GM19455 (cell line): Measurements from ENCODE around the gene FXYD1.

Source experiments
- ATAC-seq: cut with Tn5 transposase; IDR thresholded peaks from one replicate; pipeline ENCODE4 v1.9.1; 2021; ENCODE audit not compliant: unreplicated experiment

Gene FXYD1

DNA sequence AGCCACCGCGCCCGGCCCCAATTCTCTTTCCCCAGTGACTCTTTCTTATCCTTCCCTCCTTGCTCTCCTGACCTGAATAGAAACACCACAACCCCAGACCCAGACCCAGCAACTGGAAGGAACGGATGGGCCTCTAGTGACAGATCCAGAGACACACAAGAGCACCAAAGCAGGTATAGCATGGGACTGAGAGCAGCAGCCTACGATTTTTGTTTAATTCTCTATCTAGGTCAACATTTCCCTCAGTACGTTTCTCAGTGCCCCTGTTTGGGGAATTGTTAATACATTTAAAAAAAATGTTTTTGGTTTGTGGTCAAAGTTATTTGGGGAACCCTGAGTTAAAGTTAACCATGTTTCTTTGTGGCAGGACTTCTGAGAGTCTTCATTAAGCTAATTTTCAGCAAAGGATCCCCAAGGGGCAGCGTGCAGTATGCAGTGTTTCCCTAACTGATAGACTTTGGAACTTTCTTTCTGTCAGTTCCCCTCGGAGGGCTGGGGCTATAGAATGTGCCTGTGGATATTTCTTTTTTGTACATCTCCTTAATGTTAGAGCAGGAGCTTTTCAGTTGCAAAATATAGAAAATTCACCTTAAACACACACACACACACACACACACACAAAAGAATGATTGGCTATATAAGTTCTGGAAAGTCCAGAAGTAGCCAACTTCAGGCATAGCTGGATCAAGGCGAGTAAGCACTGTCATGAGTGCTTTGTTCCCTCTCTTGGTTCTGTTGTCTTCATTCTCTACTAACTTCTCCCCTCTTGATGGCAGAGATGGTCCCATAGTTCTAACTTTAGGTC is 22.2 kb downstream of the FXYD1 start:
- no peak for ATAC-seq

DNA sequence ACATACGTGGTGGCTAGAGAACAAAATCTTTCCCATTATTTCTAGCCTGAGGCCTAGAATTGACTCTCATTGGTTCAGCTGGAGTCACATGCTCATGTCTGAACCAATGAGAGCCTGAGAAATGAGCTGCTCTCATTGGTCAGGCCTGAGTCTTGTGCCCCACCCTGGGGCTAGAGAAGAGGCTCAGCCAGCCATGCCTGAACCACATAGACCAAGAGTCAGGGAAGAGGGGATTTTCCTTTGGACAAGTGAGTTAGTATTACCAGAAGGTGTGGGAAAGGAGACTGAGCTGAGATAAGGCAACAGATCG is 22.8 kb downstream of the FXYD1 start:
- ATAC-seq: no peak

DNA sequence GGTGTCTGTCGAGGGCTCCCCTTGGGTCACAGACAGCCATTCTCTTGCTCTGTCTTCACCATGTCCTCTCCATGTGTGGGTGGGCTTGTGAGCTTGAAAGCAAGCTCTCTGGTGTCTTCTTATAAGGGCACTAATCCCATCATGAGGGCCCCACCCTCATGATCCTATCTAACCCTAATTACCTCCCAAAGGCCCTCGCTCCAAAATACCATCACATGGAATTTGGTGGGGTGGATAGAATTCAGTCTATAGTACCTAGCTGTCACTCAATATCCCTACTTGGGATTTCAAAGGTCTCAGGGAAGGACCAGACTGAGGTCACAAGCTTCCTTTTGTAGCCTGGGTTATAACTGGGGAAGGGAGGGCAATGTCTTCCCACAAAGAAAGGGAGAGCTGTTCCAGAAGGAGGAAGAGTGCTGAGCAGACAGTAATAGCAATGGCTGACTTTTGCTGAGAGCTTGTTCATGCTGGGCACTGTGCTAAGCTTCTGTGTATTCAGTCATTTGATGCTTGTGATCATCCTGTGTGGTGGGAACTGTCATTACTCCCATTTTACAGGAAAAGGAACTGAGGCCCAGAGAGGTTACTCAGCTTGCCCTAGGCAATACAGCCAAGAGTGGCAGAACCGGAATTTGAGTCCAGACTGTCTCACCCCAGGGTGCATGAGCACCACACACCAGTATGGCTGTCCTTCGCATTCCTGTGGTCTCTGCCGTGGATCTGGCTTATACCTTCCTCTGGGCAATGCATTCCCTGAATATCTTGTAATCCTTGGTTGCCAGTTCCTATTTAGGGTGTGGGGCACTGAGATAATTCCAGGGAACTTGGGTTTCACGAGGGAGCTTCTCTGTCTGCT is 24.1 kb downstream of the FXYD1 start:
- no peak for ATAC-seq

DNA sequence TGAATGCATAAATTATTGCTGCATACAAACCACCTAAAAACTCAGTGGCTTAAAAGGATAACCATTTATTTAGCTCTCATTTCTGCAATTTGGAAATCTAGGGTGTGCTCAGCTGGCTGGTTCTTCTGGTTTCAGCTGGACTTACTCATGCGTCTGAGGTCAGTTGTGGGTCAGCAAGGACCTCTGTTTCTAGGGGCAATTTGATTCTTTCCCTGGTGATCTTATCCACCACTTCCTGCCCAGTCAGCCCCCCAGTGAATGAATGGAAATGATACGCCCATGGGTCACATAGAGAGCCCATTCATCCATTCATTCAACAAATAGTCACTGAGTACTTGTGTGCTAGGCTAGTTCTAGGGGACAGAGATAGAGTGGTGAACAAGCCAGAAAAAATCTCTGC is 25.8 kb downstream of the FXYD1 start:
- no peak for ATAC-seq

DNA sequence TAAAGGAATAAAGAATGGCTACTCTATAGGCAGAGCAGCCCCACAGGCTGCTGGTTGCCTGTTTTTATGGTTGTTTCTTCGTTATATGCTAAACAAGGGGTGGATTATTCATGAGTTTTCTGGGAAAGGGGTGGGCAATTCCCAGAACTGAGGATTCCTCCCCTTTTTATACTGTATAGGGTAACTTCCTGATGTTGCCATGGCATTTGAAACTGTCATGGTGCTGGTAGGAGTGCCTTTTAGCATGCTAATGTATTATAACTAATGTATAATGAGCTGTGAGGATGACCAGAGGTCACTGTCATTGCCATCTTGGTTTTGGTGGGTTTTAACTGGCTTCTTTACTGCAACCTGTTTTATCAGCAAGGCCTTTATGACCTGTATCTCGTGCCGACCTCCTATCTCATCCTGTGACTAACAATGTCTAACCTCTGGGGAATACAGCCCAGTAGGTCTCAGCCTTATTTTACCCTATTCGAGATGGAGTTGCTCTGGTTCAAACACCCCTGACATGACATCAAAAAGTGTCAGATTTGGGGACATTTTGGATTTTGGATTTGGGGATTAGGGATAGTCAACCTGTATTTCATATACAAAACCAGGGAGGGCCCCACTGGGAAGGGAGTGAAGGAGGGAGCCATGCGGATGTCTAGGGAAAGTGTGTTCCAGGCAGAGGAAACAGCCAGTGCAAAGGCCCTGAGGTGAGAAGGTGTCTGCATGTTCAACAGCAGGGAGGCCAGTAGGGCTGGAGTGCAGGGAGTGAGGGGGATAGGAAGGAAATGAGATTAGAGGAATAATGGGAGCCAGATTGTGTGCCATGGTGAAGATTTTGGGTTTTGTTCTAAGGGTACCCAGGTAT is 26.8 kb downstream of the FXYD1 start:
- no peak for ATAC-seq

DNA sequence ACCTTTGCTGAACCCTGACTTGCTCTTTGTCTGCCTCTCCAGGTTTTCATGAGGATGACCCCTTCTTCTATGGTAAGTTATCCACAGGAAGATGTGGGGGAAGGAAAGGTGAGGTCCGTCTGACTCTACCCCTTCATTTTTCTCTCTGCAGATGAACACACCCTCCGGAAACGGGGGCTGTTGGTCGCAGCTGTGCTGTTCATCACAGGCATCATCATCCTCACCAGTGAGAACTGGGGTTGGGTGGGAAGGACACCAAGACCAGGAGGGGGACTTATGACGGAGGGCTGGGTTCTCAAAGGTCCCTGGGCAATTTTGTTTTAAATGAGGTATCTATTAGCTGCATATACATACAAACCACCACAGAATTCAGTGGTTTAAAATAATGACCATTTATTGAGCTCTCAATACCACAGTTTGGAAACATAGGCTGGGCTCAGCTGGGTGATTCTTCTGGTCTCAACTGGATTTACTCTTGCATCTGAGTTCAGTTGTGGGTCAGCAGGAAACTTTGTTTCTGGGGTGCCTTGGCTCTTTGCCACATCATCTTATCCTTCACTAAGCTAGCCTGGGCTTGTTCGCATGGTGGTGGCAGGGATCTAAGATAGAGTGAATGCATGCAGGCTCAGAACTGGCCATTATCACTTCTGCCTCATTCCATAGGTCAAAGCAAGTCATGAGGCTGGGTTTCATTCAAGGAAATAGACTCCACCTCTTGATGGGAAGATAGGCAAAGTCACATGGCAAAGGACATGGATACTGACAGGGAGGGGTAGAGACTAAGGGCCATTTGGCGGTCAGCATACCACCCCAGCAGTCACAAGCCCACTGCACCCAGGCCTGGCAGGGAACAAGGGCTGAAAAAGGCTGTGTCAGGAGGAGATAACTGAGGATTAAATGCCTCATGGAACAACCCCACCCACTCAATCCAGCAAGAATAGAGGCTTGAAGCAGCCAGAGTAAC is 27.8 kb downstream of the FXYD1 start:
- ATAC-seq: no peak

DNA sequence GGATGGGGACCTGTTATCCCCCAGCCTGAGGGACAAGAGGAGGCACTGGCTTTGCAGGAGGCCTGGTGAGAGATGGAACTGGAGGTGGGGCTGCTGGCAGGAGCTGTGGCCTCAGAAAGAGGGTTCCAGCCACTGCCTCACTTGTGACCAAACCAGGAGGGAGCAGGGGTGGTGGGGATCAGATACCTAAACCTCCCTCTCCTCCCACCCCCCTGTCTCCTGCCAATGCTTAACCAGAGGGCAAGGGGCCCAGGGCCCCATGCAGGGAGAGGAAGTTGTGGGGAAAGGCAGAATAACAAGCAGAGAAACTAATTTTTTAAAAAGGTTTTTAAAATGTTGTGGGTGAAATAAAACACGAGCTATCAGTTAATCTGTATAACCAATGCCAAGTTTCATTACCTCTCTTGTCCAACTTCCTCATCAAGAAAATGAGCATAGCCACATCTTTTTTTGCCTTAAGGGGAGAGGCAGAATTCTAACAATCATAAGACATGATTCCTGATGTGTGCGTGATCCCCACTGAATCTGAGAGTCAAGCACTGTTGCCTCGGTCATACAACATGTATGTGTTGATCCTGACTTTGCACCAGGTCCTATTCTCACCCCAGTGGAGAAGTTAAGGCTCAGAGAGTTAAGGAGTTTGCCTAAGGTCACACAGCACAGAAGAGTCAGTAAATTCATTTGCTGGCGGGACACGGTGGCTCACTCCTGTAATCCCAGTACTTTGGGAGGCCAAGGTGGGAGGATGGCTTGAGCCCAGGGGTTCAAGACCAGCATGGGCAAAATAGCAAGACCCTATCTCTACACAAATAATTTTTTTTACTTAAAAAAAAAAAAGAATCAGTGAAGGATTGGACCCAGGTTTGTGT is 28.9 kb downstream of the FXYD1 start:
- ATAC-seq: no peak

DNA sequence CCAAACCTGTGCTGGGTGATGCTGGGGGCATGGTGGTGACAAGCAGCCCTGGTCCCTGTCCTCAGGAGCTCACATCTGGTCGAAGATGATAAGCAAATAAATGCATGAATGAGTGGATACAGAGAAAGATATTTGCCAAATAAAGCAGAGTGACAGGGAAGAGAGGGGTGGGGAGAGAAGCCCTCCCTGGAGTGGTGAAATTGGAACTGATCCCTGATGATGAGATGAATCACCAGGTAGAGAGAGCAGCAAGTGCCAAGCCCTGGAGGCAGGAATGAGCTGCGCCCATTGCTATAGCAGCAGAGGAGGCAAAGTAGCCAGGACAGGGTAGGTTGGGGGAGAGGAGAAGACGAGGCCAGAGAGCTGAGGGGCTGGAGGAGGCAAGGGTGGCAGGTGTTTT is 29.6 kb downstream of the FXYD1 start:
- no peak for ATAC-seq

DNA sequence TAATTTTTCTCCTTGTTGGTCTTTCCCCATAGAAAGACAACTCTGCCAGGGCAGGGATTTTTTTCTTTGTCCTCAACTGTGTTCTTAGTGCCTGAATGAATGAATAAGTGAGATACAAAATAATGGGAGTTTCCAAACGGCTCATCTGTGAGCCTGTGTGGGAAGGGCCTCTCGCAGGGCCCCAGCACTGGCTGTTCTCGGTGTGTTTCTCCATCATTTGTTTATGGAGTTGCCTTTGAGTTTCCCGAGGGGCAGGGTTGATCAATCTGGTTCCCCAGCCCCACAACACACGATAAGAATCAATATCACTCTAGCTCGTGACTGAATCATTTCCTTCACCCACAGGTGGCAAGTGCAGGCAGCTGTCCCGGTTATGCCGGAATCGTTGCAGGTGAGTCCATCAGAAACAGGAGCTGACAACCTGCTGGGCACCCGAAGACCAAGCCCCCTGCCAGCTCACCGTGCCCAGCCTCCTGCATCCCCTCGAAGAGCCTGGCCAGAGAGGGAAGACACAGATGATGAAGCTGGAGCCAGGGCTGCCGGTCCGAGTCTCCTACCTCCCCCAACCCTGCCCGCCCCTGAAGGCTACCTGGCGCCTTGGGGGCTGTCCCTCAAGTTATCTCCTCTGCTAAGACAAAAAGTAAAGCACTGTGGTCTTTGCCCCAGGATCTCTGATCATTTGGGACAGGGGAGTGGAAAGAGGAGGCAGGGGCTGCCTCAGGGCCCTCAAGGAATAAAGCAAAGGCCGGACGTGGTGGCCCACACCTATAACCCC is 30.8 kb downstream of the FXYD1 start:
- no peak for ATAC-seq

DNA sequence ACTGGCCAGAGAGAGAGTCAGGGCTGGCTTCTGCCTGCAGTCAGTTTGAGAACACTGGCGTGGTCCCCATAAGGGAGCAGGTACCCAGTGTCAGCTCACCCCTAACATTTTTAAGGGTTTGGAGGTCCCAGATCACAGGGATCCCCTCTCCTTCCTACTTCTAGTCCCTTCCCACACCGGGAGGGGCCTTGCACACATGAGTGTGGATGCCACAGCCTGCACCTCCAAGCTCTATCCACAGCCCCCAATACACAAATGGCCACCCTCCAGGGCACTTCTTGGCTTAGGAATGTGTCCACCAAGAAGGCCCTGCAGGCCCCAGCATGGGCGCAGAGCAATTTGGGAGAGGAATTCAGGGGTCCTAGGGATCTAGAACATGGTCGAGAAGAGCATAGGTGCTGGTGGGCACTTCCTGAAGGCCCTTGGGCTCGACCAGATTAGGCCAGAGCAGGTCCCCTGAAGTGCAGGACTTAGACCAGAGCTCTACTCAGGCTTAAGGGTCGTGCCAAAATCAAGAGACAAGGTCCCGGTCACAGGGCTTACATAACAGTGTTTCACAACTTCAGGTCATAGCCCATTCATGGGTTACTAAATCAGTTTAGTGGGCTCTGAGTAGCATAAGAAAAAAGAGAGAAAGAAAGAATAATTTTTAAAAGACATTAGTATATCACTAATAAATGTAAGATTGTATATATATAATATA is 31.9 kb downstream of the FXYD1 start:
- no peak for ATAC-seq

DNA sequence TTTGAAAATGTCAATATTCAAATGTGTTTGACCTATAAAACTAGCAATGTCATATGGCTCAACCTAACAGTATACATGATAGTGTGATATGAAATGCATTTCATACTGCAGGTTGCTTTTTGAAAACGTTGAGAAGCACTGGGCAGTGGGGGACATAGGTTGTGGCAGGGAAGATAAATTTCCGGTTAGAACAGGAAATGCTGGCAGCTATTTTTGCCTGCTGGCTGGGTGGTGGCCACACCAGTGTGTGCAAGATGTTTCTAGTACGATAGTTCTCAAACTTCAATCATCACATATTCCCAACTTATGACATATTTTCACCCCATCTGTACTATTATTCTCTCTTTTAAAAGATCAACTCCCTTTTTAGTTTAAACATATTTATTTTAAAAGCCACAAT is 33.1 kb downstream of the FXYD1 start:
- ATAC-seq: no peak

DNA sequence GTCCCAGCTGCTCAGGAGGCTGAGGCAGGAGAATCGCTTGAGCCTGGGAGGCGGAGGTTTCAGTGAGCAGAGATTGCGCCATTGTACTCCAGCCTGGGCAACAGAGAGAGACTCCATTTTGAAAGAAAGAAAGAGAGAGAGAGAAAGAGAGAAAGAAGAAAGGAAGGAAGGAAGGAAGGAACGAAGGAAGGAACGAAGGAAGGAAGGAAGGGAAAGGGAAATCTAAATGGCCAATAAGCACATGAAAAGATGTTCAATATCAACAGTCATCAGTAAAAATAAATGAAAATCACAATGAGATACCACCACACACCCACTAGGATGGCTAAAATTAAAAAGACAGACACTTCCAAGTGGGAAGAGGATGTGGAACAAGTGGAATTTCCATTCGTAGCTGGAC is 35.6 kb downstream of the FXYD1 start:
- ATAC-seq: no peak

DNA sequence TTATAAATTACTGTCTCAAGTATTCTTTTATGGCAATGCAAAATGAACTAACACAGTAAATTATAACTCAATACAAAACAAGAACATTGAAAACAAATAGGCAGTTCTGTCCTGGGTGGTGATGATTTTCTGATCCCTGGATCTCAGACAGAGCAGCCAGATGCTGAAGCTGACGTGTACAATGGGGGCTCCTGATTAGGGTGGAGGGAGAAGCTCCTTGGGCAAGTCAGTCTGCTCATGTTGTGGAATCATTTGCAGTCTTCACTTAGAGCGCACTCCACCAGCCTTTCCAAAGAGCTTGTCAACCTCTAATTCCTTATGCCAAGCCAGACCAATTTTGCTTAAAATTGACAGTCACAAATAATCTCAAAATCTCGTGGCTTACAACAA is 37.6 kb downstream of the FXYD1 start:
- no peak for ATAC-seq

DNA sequence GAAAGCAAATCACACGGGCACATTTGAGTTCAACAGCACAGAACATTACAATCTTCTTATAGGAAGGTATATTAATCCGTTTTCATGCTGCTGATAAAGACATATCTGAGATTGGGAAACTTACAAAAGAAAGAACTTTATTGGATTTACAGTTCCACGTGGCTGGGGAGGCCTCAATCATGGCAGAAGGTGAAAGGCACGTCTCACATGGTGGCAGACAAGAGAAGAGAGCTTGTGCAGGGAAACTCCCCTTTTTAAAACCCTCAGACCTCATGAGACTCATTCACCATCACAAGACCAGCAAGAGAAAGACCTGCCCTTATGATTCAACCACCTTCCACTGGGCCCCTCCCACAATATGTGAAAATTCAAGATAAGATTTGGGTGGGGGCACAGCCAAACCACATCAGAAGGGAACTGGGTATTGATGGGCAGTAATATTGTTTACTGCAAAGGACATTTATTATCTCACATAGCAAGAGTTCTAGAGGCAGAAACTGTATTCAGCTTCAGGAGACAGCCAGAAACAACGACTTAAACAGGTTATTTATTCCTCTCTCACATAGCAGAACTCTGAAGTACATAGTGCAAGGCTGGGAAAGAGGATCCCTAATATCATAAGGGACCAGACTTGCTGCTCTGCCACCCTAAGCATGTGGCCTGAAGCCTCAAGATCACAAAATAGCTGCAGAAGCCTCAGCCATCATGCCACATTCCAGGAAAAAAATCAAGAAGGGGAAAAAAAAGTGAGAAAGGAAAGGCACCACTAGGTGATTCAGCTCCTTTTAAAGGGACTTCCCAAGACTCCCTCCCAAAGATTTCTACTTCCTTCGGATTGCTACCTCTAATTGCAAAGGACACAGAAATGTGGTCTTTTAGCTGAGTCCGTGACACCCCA is 39.0 kb downstream of the FXYD1 start:
- no peak for ATAC-seq

DNA sequence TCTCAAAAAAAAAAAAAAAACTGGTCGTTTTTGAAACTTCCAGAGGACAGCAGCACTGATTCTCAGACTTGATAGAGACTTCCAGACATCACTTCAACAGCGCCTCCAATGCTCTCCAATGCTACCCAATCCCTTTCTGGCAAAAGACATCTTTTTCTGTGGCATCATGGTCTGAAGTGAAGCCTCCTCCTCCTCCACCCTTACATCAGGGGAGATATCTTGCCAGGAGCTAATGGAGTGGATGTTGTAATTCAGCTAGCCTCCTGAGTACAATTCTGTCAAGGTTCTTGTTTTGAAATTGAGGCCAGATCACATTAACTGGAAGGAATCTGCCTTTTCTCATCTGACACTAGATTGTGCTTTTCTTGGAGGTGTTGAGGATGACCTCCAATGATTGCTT is 40.1 kb downstream of the FXYD1 start:
- no peak for ATAC-seq

DNA sequence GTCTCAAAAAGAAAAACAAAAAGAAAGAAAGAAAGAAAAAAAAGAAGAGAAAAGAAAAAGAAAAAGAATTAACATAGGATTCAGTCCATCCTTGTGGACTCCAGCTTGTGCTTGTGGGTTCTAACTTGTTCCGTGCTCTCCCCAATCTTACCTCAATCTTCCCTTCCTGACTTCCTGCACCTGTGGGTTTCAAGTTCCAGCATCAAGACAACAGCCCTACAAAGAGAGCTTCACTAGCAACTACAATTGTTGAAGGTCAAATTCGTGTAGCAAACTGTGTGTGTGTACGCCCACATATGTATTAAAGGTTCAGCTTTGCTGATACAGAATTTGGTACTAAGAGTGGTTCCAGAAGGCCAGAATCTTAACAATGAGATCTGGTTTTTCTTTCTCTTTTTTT is 41.2 kb downstream of the FXYD1 start:
- no peak for ATAC-seq

DNA sequence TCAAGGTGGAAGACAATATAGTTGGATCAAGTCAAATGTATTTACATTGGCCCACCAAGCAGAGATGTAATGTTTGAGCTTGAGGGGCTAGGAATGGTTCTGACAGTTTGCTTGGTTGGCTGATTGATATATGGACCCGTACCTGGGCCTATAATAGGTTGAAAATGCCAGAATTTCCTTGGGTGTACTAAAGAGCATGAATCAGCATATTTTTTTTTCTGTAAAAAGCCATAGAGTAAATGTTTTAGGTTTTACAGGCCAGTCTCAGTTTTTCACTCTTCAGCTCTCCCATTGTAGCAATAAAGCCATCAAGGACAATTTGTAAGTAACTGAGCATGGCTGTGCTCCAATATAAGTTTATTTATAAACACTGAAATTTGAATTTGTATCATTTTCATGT is 42.8 kb downstream of the FXYD1 start:
- no peak for ATAC-seq
